ENCODE data around the gene NEK7. TPM values are rescaled to one million over a fixed set of nuclear protein-coding genes. Genes with fewer than 3 reads are reported as not detected.

The NEK7 gene
- total RNA-seq, 4 donors from 2014 or later: 95.7 to 145 (median 132) TPM

DNA sequence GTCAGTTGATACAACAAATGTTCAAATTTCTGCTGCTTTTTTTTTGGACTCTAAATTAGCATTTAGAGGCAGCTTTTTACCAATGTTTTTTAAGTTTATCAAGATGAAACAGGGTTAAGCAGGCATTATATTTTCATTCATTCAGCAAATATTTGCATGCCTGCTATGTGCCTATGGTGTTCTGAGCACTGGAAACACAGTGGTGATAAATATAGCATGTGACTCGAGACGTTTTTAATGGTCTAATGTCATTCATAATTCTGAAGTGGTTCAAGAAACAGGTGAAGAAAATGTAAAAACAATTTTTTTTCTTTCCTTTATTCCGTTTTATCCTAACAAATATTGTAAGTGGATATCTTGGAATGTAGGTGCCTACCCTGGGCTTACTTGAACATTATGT, 26.8 kb downstream of the NEK7 start:
- H3K36me3 ChIP-seq: no peaks in the 10 kb centered on the region
- no peaks in the 10 kb centered on the region for H3K9me3 ChIP-seq
- TF ChIP-seq CTCF (IDR thresholded peaks at IDR 0.05) (no peak), POLR2A (IDR thresholded peaks at IDR 0.05) (no peak)
- no peak overlapping the region for H3K4me3 ChIP-seq
- H3K4me1 ChIP-seq: no peaks in the 10 kb centered on the region
- H3K27ac ChIP-seq: no peak overlapping the region
- intact Hi-C loops (cut with DNase I; ENCODE audit: low total_unique reads): no loop called here
- DNase-seq: no peak
- H3K27me3 ChIP-seq: no peaks in the 10 kb centered on the region

DNA sequence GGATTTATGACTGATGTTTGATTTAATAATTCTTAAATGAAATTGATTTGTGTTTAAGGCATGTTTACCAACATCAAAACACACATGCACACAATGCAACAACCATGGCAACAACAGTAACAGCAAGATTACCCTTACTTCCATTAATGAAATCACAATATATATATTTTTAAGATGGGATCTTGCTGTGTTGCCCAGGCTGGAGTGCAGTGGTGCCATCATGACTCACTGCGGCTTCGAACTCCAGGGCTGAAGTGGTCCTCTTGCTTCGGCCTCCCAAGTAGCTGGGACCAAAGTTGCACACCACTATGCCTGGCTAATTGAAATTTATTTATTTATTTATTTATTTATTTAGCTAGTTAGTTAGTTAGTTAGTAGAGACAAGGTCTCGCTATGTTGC, 27.7 kb downstream of the NEK7 start:
- intact Hi-C loops (cut with DNase I; ENCODE audit: low total_unique reads): no loop called here
- no peaks in the 10 kb centered on the region for H3K27me3 ChIP-seq
- DNase-seq: no peak
- no peak overlapping the region for H3K4me3 ChIP-seq
- TF ChIP-seq POLR2A (IDR thresholded peaks at IDR 0.05) (no peak), CTCF (IDR thresholded peaks at IDR 0.05) (no peak)
- no peaks in the 10 kb centered on the region for H3K9me3 ChIP-seq
- H3K27ac ChIP-seq: no peak overlapping the region
- H3K4me1 ChIP-seq: peaks cover 0 to 7% of the 10 kb centered on the region in 2 donors
- H3K36me3 ChIP-seq: no peaks in the 10 kb centered on the region

- DNase-seq: no peak
- TF ChIP-seq POLR2A (IDR thresholded peaks at IDR 0.05) (no peak), CTCF (IDR thresholded peaks at IDR 0.05) (no peak)
- no peaks in the 10 kb centered on the region for H3K9me3 ChIP-seq
- intact Hi-C loops (cut with DNase I; ENCODE audit: low total_unique reads): no loop called here
- no peak overlapping the region for H3K4me3 ChIP-seq
- H3K4me1 ChIP-seq: peaks cover 0 to 7% of the 10 kb centered on the region in 2 donors
- no peaks in the 10 kb centered on the region for H3K27me3 ChIP-seq
- H3K36me3 ChIP-seq: no peaks in the 10 kb centered on the region
- no peak overlapping the region for H3K27ac ChIP-seq
These were observed 28.3 kb downstream of the NEK7 start for GRCh38 chr1:198185146-198185545.

- Histone ChIP-seq H3K27ac (no peak overlapping the region), H3K36me3 (no peaks in the 10 kb centered on the region), H3K9me3 (no peaks in the 10 kb centered on the region), H3K4me3 (no peak overlapping the region), H3K27me3 (no peaks in the 10 kb centered on the region), H3K4me1 (peaks cover 0 to 8% of the 10 kb centered on the region in 2 donors)
- intact Hi-C loops (cut with DNase I; ENCODE audit: low total_unique reads): no loop called here
- no peak for DNase-seq
- TF ChIP-seq CTCF (IDR thresholded peaks at IDR 0.05) (no peak), POLR2A (IDR thresholded peaks at IDR 0.05) (no peak)
These were observed 29.0 kb downstream of the NEK7 start for GRCh38 chr1:198185759-198186158.

- TF ChIP-seq POLR2A (IDR thresholded peaks at IDR 0.05): no peak
- no peak for TF ChIP-seq CTCF (IDR thresholded peaks at IDR 0.05)
- intact Hi-C loops (cut with DNase I; ENCODE audit: low total_unique reads): no loop called here
- H3K36me3 ChIP-seq: no peaks in the 10 kb centered on the region
- no peak for DNase-seq
- H3K4me3 ChIP-seq: no peak overlapping the region
- H3K27me3 ChIP-seq: no peaks in the 10 kb centered on the region
- H3K9me3 ChIP-seq: no peaks in the 10 kb centered on the region
- H3K27ac ChIP-seq: no peak overlapping the region
- peaks cover 0 to 12% of the 10 kb centered on the region in 2 donors for H3K4me1 ChIP-seq
These were observed 30.2 kb downstream of the NEK7 start for GRCh38 chr1:198186916-198187580.

Data from uterus (tissue), 4 donors.